Measurements from ENCODE around the gene IFITM1. TPM values are rescaled to one million over a fixed set of nuclear protein-coding genes. Genes with fewer than 3 reads are reported as not detected.
A peak's percentile ranks its signal among the peaks of the same experiment; 100 is the strongest.

Gene IFITM1
- total and polyA plus RNA-seq, 2 of the 13 experiments (the other 11 are each of a cell fraction or from before 2014, with no cell fraction given) = 0.38 to 11.1 TPM

GRCh38 chr11:299951-300735 lies 13.7 kb upstream of the IFITM1 start:
- BruUV-seq (replicated peaks) = no TSS peak
- 43% methylated on average over 11 of the region's 20 CpGs for WGBS (ENCODE audit: low lambda C conversion rate)
- Histone ChIP-seq H3K36me3 (replicated peaks in 1 of 2; ENCODE audit: control insufficient read depth in 1 of 2, insufficient read depth in 2 of 2, low read length in 2 of 2) (no peaks in the 10 kb centered on the region), H3K27me3 (ENCODE audit: control insufficient read depth in 1 of 2, insufficient read depth in 2 of 2, low read length in 2 of 2) (peaks cover 11 to 20% of the 10 kb centered on the region in 2 experiments), H3K4me1 (ENCODE audit: insufficient read depth, low read length) (peaks cover 43% of the 10 kb centered on the region), H3K4me3 (replicated peaks in 1 of 3; ENCODE audit: insufficient read depth in 1 of 3, low read depth in 2 of 3, low read length in 3 of 3) (peak overlapping the region in 1 of 3 experiments; percentile 43; a peak in 1 of 6 replicates), H3K9me3 (ENCODE audit: low read length) (no peaks in the 10 kb centered on the region), H3K79me2 (ENCODE audit: insufficient read depth, low read length) (no peaks in the 10 kb centered on the region), H2AFZ (ENCODE audit: low read length) (no peak overlapping the region), H3K9ac (ENCODE audit: insufficient read depth, low read depth, low read length) (no peak overlapping the region), H3K27ac (ENCODE audit: extremely low read length, insufficient read depth, low read length) (no peak overlapping the region), H4K20me1 (ENCODE audit: insufficient read depth, low read length) (no peaks in the 10 kb centered on the region), H3K4me2 (ENCODE audit: low read depth, low read length) (peak overlapping the region; percentile 57)
- POLR2A ChIA-PET = interaction anchor here (2.4 kb wide), 1 partner anchor 53 kb away, joined by 7 read pairs; no protein-coding TSS in a partner anchor
- intact Hi-C loops (cut with micrococcal nuclease; ENCODE audit: unreplicated experiment) (no loop called here), in situ Hi-C loops (cut with HindIII; ENCODE audit: extremely low pct_ligation_motif_present, low pct_unique_long_range_greater_than_20kb) (loop anchor here (5.0 kb wide), 1 partner anchor 67 kb away; the partner anchor contains the start of gene B4GALNT4)
- ATAC-seq (peak; percentile 35), FAIRE-seq (no peak), DNase-seq (ENCODE audit: low spot score) (peak; percentile 28)
- CTCF ChIA-PET (ENCODE audit: low intra/inter-chr PET ratio, low total read pairs) = no interaction called here
- no peak for TF ChIP-seq RNF219 (CRISPR knock-in tag; IDR thresholded peaks at IDR 0.05)
- no peak for TF ChIP-seq CEBPG (CRISPR knock-in tag; IDR thresholded peaks at IDR 0.05)
- TF ChIP-seq RFXANK (CRISPR knock-in tag; IDR thresholded peaks at IDR 0.05) = no peak
- no peak for TF ChIP-seq HOXA3 (CRISPR knock-in tag; IDR thresholded peaks at IDR 0.05)
- no peak for TF ChIP-seq ZNF382 (CRISPR knock-in tag; IDR thresholded peaks at IDR 0.05; ENCODE audit: borderline replicate concordance)
- no peak for TF ChIP-seq ZNF143 (CRISPR knock-in tag; IDR thresholded peaks at IDR 0.05)
- peak; percentile 50; the same call in 1 of the 2 replicates for TF ChIP-seq TFAP4 (IDR thresholded peaks at IDR 0.05; ENCODE audit: borderline replicate concordance, low read depth)
- TF ChIP-seq ZNF747 (CRISPR knock-in tag; IDR thresholded peaks at IDR 0.05; ENCODE audit: borderline replicate concordance) = no peak
- TF ChIP-seq HOXD1 (CRISPR knock-in tag; IDR thresholded peaks at IDR 0.05) = no peak
- no peak for TF ChIP-seq ZNF629 (CRISPR knock-in tag; conservative IDR thresholded peaks at IDR 0.05)
- TF ChIP-seq TFE3 (CRISPR knock-in tag; IDR thresholded peaks at IDR 0.05) = no peak
- no peak for TF ChIP-seq HOMEZ (CRISPR knock-in tag; IDR thresholded peaks at IDR 0.05; ENCODE audit: low read depth)
- TF ChIP-seq ZNF639 (CRISPR knock-in tag; conservative IDR thresholded peaks at IDR 0.05) = no peak
- TF ChIP-seq ZNF7 (CRISPR knock-in tag; IDR thresholded peaks at IDR 0.05) = peak; percentile 68
- TF ChIP-seq STAG1 (CRISPR knock-in tag; IDR thresholded peaks at IDR 0.05) = 0 out of 2 replicates have a peak, but pooled peaks have one; percentile 19
